HG02623 (cell line): ENCODE data around the gene MAGEB5.
"Not testable (repeated sequence)": the region's sequence is repeated elsewhere in the genome, so short reads cannot be mapped to it uniquely, and the experiment has no call there.

ENCODE experiments used
- ATAC-seq: cut with Tn5 transposase; IDR thresholded peaks from one replicate; pipeline ENCODE4 v1.9.1; 2021; ENCODE audit warnings: moderate library complexity; ENCODE audit not compliant: unreplicated experiment

MAGEB5 gene

GRCh38 chrX:26215869-26216268 is at the start of gene MAGEB5:
Gene MAGEB5, plus strand, starts transcription at chrX:26216169. Its CDS starts 1,133 bp downstream, at chrX:26217302.
- ATAC-seq: no peak

GRCh38 chrX:26192204-26192603 is 23.8 kb upstream of the MAGEB5 start, which contains the start of gene MAGEB6:
Gene MAGEB6, plus strand, starts transcription at chrX:26192440. Its CDS starts 1,407 bp downstream, at chrX:26193847.
- no peak for ATAC-seq

GRCh38 chrX:26203561-26203960 is 12.4 kb upstream of the MAGEB5 start:
- ATAC-seq: no peak

- ATAC-seq: not testable (repeated sequence)
Measured at GRCh38 chrX:26204717-26205116, 11.3 kb upstream of the MAGEB5 start.

- ATAC-seq: no peak
Measured at GRCh38 chrX:26208012-26208411, 8.0 kb upstream of the MAGEB5 start.

GRCh38 chrX:26219351-26219750 is 3.4 kb downstream of the MAGEB5 start:
- ATAC-seq: no peak

GRCh38 chrX:26234177-26234576 is 18.2 kb downstream of the MAGEB5 start:
- ATAC-seq: no peak

- ATAC-seq: no peak
Measured at GRCh38 chrX:26253526-26253925, 37.6 kb downstream of the MAGEB5 start.

- ATAC-seq: no peak
Measured at GRCh38 chrX:26254436-26254835, 38.5 kb downstream of the MAGEB5 start.

GRCh38 chrX:26262121-26262523 is 46.2 kb downstream of the MAGEB5 start:
- ATAC-seq: no peak
